ENCODE results near the gene P2RY14. TPM values are rescaled to one million over a fixed set of nuclear protein-coding genes. Genes with fewer than 3 reads are reported as not detected.

P2RY14 gene
- total and polyA plus RNA-seq, 10 of the 15 experiments (the other 5 are each of a cell fraction or from before 2014, with no cell fraction given) = 0.06 to 0.37 (median 0.28) TPM; not detected in 7

DNA sequence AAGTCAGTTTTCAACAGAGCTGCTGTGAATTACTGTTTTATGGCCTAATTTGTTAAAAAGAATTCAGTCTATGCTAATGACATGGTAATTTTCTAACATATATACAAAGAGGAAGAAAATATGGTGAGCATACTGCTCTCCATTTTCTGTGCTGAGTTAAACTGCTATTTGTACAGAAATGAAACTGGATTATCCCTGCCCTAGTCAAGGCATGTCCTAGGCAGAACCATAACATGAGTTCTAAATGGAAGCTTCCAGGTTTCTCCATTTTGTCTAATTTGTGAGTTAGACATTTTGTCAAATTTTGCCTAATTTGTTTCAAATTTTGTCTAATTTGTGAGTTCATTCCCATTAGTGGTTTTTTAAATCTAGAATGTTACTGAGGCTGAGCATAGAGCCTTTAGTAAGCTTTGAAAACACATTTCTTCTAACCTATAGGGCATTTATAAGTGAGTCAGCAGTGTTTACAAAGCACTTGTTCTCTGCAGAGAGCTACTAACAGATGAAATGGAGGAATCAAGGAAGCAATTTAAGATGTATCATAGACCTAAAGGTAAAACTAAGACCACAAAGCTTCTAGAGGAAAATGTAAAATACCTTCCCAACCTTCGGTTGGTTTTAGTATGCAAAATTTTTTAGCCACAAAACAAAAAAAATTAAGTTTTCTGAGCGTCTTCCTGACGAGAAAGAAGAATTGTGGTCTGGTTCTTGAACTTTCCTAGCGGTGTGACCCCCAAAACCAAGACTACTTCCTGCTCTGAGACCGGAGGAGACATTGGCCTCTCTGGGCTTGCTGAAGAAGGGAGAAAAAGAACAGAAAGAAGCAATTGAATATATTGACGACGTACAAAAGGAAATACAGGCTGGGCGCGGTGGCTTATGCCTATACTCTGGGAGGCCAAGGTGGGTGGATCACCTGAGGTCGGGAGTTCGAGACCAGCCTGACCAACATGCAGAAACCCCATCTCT lies 9.8 kb downstream of the P2RY14 start (continued):
- no peak for TF ChIP-seq DPF2 (IDR thresholded peaks at IDR 0.05)

DNA sequence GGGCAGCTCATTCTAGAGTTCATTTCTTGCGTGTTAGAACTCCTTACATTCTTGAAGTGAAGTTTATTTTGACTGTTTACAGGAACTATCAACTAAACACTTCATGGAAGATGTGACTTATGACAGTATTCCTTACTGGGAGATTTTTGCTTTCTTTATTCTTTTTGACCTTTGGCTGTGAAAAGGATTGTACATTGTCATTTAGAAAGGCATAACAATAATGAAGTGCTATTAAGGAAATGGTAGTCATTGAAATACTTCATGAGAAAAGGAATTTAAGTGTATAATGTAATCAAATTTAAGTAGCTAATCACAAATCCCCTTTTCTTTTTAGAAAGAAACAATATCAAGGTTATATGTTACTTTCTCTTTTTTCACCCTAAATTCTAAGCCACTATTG lies 11.3 kb downstream of the P2RY14 start:
- DNase-seq (ENCODE audit: low read depth, low spot score) (no peak), ATAC-seq (no peak), FAIRE-seq (no peak)
- Histone ChIP-seq H3K4me3 (no peak overlapping the region), H3K4me1 (ENCODE audit: control insufficient read depth, insufficient read depth, low read length) (peaks cover 7% of the 10 kb centered on the region; the same call in 1 of the 2 replicates), H3K9ac (ENCODE audit: control insufficient read depth, insufficient read depth, low read length) (no peak overlapping the region), H4K20me1 (ENCODE audit: control insufficient read depth, insufficient read depth) (no peaks in the 10 kb centered on the region), H3K9me3 (replicated peaks; ENCODE audit: control insufficient read depth, insufficient read depth, low read length) (no peaks in the 10 kb centered on the region), H3K27ac (ENCODE audit: control insufficient read depth, insufficient read depth) (no peak overlapping the region), H3K27me3 (replicated peaks in 1 of 2; ENCODE audit: control insufficient read depth in 2 of 2, insufficient read depth in 2 of 2, low read length in 1 of 2) (no peaks in the 10 kb centered on the region), H3K79me2 (ENCODE audit: control insufficient read depth, insufficient read depth, low read length) (no peaks in the 10 kb centered on the region), H3K36me3 (ENCODE audit: control insufficient read depth in 2 of 2, insufficient read depth in 2 of 2, low read length in 1 of 2) (no peaks in the 10 kb centered on the region), H3K4me2 (ENCODE audit: control insufficient read depth, insufficient read depth) (no peak overlapping the region), H2AFZ (ENCODE audit: control insufficient read depth, low read depth, low read length) (no peak overlapping the region)
- ChIA-PET SMC1A (ENCODE audit: uncharacterized antibody, unreplicated experiment) (interaction anchor here (1.2 to 3.4 kb wide), 8 partner anchors 8 to 99 kb away, joined by 3 to 21 read pairs (median 7); partner anchors contain the start of gene P2RY14), RAD21 (ENCODE audit: unreplicated experiment) (interaction anchor here (1.1 to 2.1 kb wide), 3 partner anchors 11 to 99 kb away, joined by 3 to 9 read pairs (median 6); partner anchors contain the start of gene P2RY14), CTCF (interaction anchor here (1.0 to 3.1 kb wide), 11 partner anchors 10 to 111 kb away, joined by 3 to 18 read pairs (median 6); no protein-coding TSS in a partner anchor), POLR2A (no interaction called here)
- WGBS (ENCODE audit: insufficient coverage, insufficient replicate concordance, low lambda C conversion rate, missing lambda C conversion rate) = 88% methylated on average over 1 of the region's 1 CpG
- intact Hi-C loops (cut with micrococcal nuclease; ENCODE audit: unreplicated experiment) = no loop called here
- no TSS peak for BruUV-seq (replicated peaks)
- in situ Hi-C loops (cut with MboI) = no loop called here
- TF ChIP-seq HCFC1 (IDR thresholded peaks at IDR 0.05; ENCODE audit: low read length) = no peak
- TF ChIP-seq, protein P1, sequence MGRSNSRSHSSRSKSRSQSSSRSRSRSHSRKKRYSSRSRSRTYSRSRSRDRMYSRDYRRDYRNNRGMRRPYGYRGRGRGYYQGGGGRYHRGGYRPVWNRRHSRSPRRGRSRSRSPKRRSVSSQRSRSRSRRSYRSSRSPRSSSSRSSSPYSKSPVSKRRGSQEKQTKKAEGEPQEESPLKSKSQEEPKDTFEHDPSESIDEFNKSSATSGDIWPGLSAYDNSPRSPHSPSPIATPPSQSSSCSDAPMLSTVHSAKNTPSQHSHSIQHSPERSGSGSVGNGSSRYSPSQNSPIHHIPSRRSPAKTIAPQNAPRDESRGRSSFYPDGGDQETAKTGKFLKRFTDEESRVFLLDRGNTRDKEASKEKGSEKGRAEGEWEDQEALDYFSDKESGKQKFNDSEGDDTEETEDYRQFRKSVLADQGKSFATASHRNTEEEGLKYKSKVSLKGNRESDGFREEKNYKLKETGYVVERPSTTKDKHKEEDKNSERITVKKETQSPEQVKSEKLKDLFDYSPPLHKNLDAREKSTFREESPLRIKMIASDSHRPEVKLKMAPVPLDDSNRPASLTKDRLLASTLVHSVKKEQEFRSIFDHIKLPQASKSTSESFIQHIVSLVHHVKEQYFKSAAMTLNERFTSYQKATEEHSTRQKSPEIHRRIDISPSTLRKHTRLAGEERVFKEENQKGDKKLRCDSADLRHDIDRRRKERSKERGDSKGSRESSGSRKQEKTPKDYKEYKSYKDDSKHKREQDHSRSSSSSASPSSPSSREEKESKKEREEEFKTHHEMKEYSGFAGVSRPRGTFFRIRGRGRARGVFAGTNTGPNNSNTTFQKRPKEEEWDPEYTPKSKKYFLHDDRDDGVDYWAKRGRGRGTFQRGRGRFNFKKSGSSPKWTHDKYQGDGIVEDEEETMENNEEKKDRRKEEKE (IDR thresholded peaks at IDR 0.05) = no peak
- TF ChIP-seq MEF2A (IDR thresholded peaks at IDR 0.05; ENCODE audit: insufficient read depth, low read depth, low read length) = no peak
- no peak for TF ChIP-seq CBX5 (IDR thresholded peaks at IDR 0.05; ENCODE audit: low read depth)
- no peak for TF ChIP-seq FOS (IDR thresholded peaks at IDR 0.05; ENCODE audit: borderline replicate concordance, extremely low read depth, insufficient read length)
- no peak for TF ChIP-seq NR2C1 (IDR thresholded peaks at IDR 0.05)
- no peak for TF ChIP-seq FOXM1 (IDR thresholded peaks at IDR 0.05; ENCODE audit: low read depth, low read length)
- TF ChIP-seq SMAD1 (IDR thresholded peaks at IDR 0.05; ENCODE audit: low read depth, partially characterized antibody) = no peak
- TF ChIP-seq POLR2AphosphoS5 (IDR thresholded peaks at IDR 0.05; ENCODE audit: low read length) = no peak
- TF ChIP-seq, protein P2, sequence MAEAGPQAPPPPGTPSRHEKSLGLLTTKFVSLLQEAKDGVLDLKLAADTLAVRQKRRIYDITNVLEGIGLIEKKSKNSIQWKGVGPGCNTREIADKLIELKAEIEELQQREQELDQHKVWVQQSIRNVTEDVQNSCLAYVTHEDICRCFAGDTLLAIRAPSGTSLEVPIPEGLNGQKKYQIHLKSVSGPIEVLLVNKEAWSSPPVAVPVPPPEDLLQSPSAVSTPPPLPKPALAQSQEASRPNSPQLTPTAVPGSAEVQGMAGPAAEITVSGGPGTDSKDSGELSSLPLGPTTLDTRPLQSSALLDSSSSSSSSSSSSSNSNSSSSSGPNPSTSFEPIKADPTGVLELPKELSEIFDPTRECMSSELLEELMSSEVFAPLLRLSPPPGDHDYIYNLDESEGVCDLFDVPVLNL (IDR thresholded peaks at IDR 0.05; ENCODE audit: low read depth, low read length) = no peak
- no peak for TF ChIP-seq CHD1 (IDR thresholded peaks at IDR 0.05; ENCODE audit: low read depth, low read length)
- TF ChIP-seq, protein P3, sequence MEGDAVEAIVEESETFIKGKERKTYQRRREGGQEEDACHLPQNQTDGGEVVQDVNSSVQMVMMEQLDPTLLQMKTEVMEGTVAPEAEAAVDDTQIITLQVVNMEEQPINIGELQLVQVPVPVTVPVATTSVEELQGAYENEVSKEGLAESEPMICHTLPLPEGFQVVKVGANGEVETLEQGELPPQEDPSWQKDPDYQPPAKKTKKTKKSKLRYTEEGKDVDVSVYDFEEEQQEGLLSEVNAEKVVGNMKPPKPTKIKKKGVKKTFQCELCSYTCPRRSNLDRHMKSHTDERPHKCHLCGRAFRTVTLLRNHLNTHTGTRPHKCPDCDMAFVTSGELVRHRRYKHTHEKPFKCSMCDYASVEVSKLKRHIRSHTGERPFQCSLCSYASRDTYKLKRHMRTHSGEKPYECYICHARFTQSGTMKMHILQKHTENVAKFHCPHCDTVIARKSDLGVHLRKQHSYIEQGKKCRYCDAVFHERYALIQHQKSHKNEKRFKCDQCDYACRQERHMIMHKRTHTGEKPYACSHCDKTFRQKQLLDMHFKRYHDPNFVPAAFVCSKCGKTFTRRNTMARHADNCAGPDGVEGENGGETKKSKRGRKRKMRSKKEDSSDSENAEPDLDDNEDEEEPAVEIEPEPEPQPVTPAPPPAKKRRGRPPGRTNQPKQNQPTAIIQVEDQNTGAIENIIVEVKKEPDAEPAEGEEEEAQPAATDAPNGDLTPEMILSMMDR (IDR thresholded peaks at IDR 0.05 in 2 of 3, conservative IDR thresholded peaks at IDR 0.05 in 1 of 3; ENCODE audit: control insufficient read depth in 2 of 3, extremely low read depth in 1 of 3, insufficient read depth in 1 of 3, low read depth in 3 of 3, low read length in 3 of 3) = no peak
- no peak for TF ChIP-seq YBX1 (IDR thresholded peaks at IDR 0.05)
- no peak for TF ChIP-seq IKZF1 (conservative IDR thresholded peaks at IDR 0.05)

Data from GM12878 (cell line).